Body of pancreas (tissue), 4 donors: ENCODE data around the gene USB1. TPM values are rescaled to one million over a fixed set of nuclear protein-coding genes. Genes with fewer than 3 reads are reported as not detected.

Experiments
- ATAC-seq: fragments of 150-250 bp; one replicate; pipeline ENCODE4 v1.9.1; 2016
- DNase-seq, 4 donors: peaks; one replicate each; pipeline ENCODE4 v3.0.0-alpha.2; 2019
- H3K27ac ChIP-seq, 4 donors: fragments of 200-600 bp; sonication (generic); 1 replicate in 3 of 4; 2 replicates in 1 of 4; pipeline versions ENCODE4 v1.5.1 to v1.6.1; 2016 to 2019; ENCODE audit warnings: mild to moderate bottlenecking in 1 of 4, mixed read lengths in 1 of 4, moderate library complexity in 1 of 4
- H3K27me3 ChIP-seq, 2 donors: fragments of 200-600 bp; sonication (generic); one replicate each; pipeline ENCODE4 v1.6.0; 2016; ENCODE audit warnings: mild to moderate bottlenecking in 1 of 2
- H3K36me3 ChIP-seq, 2 donors: fragments of 200-600 bp; sonication (generic); replicated peaks in 1 of 2; 2 replicates each; pipeline ENCODE4 v1.5.1; 2016; ENCODE audit warnings: low read depth in 2 of 2; ENCODE audit not compliant: insufficient read depth in 1 of 2
- H3K4me1 ChIP-seq: fragments of 200-600 bp; sonication (generic); one replicate; pipeline ENCODE4 v1.6.0; 2016
- H3K4me3 ChIP-seq, 2 donors: fragments of 200-600 bp; sonication (generic); 1 replicate in 1 of 2; 2 replicates in 1 of 2; pipeline ENCODE4 v1.5.1; 2016 to 2019
- H3K9me3 ChIP-seq, 3 donors: fragments of 200-600 bp; sonication (generic); 1 replicate in 2 of 3; 2 replicates in 1 of 3; pipeline ENCODE4 v1.5.1; 2016
- CTCF ChIP-seq, 7 experiments: fragments of 450-650 bp in 4 of 7; fragments of 200-600 bp in 3 of 7; sonication (generic) in 3 of 7; IDR thresholded peaks; one replicate each; pipeline ENCODE4 v1.5.1; 2016 to 2019; ENCODE audit warnings: antibody characterized with exemption in 7 of 7
- POLR2A ChIP-seq, 3 donors: fragments of 450-650 bp; IDR thresholded peaks; one replicate each; pipeline ENCODE4 v1.6.1; 2016; ENCODE audit warnings: antibody characterized with exemption in 3 of 3, mild to moderate bottlenecking in 2 of 3
- WGBS, 2 donors: methylation state at CpG; one replicate each; pipeline ENCODE4 v1.1.5; 2017; 5-methylcytosine and 5-hydroxymethylcytosine counted together
- intact Hi-C: fragments of 100-400 bp; cut with DNase I; formaldehyde crosslinking; loops from one replicate; pipeline ENCODE4 v1.15.1; 2023
- total RNA-seq, 2 donors: library from RNA; depleted of rRNA; stranded (reverse); fragments of >200 nt; gene quantifications; one replicate each; pipeline ENCODE4 v1.1.0, GENCODE V29; 2016

Gene USB1
- total RNA-seq, 2 donors from 2014 or later = 22.4 to 46.7 TPM

GRCh38 chr16:57992084-57992483, 9.1 kb upstream of the USB1 start:
- TF ChIP-seq CTCF (IDR thresholded peaks at IDR 0.05) (no peak), POLR2A (IDR thresholded peaks at IDR 0.05) (no peak)
- H3K4me1 ChIP-seq = peaks cover 36% of the 10 kb centered on the region
- no peak overlapping the region for H3K4me3 ChIP-seq
- H3K27ac ChIP-seq = peak overlapping the region in 3 of 4 donors; percentile 73 to 81 (median 80)
- ATAC-seq (no peak), DNase-seq (no peak)
- H3K9me3 ChIP-seq = no peaks in the 10 kb centered on the region
- H3K36me3 ChIP-seq = peaks cover 0 to 4% of the 10 kb centered on the region in 2 donors
- WGBS, 2 donors = 93 to 98% methylated on average over 6 of the region's 6 CpGs
- intact Hi-C loops = loop anchor here (10.0 kb wide), 1 partner anchor 237 kb away; no protein-coding TSS in a partner anchor
- no peaks in the 10 kb centered on the region for H3K27me3 ChIP-seq

- intact Hi-C loops = loop anchor here (10.0 kb wide), 1 partner anchor 239 kb away; no protein-coding TSS in a partner anchor
- ATAC-seq (peak; percentile 16), DNase-seq (peak in 3 of 4 donors; percentile 48 to 74 (median 56))
- Histone ChIP-seq H3K9me3 (no peaks in the 10 kb centered on the region), H3K27ac (peak overlapping the region in 3 of 4 donors; percentile 73 to 81 (median 80)), H3K4me1 (peaks cover 36% of the 10 kb centered on the region), H3K36me3 (peaks cover 0 to 7% of the 10 kb centered on the region in 2 donors), H3K4me3 (no peak overlapping the region), H3K27me3 (no peaks in the 10 kb centered on the region)
- 37% methylated on average over 8 of the region's 8 CpGs; no CpG with 5 or more reads in 1 of the 2 donors for WGBS, 2 donors
- TF ChIP-seq POLR2A (IDR thresholded peaks at IDR 0.05) = no peak
- TF ChIP-seq CTCF (IDR thresholded peaks at IDR 0.05) = no peak
Measured at GRCh38 chr16:57993438-57993837, 7.8 kb upstream of the USB1 start.

GRCh38 chr16:57993897-57994296, 7.3 kb upstream of the USB1 start:
- TF ChIP-seq CTCF (IDR thresholded peaks at IDR 0.05) (no peak), POLR2A (IDR thresholded peaks at IDR 0.05) (no peak)
- H3K27ac ChIP-seq = peak overlapping the region in 3 of 4 donors; percentile 73 to 81 (median 80)
- peaks cover 39% of the 10 kb centered on the region for H3K4me1 ChIP-seq
- H3K27me3 ChIP-seq = no peaks in the 10 kb centered on the region
- H3K4me3 ChIP-seq = no peak overlapping the region
- H3K36me3 ChIP-seq = peaks cover 0 to 7% of the 10 kb centered on the region in 2 donors
- no peak for ATAC-seq
- 61 to 79% methylated on average over 3 to 5 of the region's 5 CpGs for WGBS, 2 donors
- no peak for DNase-seq
- intact Hi-C loops = loop anchor here (10.0 kb wide), 1 partner anchor 239 kb away; no protein-coding TSS in a partner anchor
- H3K9me3 ChIP-seq = no peaks in the 10 kb centered on the region

- intact Hi-C loops = loop anchor here (10.0 kb wide), 1 partner anchor 240 kb away; no protein-coding TSS in a partner anchor
Measured at GRCh38 chr16:57994361-57994760, 6.8 kb upstream of the USB1 start.

More at GRCh38 chr16:57994361-57994760, 6.8 kb upstream of the USB1 start:
- peak overlapping the region in 3 of 4 donors; percentile 73 to 81 (median 80) for H3K27ac ChIP-seq
- DNase-seq (no peak), ATAC-seq (no peak)
- H3K4me3 ChIP-seq = no peak overlapping the region
- peaks cover 44% of the 10 kb centered on the region for H3K4me1 ChIP-seq
- H3K36me3 ChIP-seq = peaks cover 0 to 7% of the 10 kb centered on the region in 2 donors
- TF ChIP-seq POLR2A (IDR thresholded peaks at IDR 0.05) (no peak), CTCF (IDR thresholded peaks at IDR 0.05) (no peak)
- 73 to 85% methylated on average over 4 of the region's 4 CpGs for WGBS, 2 donors
- no peaks in the 10 kb centered on the region for H3K27me3 ChIP-seq
- no peaks in the 10 kb centered on the region for H3K9me3 ChIP-seq
